H7 (cell line): Measurements from ENCODE around the gene PTGS2. TPM values are rescaled to one million over a fixed set of nuclear protein-coding genes. Genes with fewer than 3 reads are reported as not detected.

Experiments
- total RNA-seq: library from RNA; depleted of rRNA; stranded (reverse); fragments of >200 nt; shearing (Covaris generic); gene quantifications from 2 replicates; pipeline ENCODE4 v1.2.3, GENCODE V29; 2014; rRNA removed

PTGS2 gene
- total RNA-seq, 1 experiment from 2014 or later: 0.38 TPM

Other genes with a start within 250 kb of the PTGS2 start
- gene PDC, start 219.3 kb downstream of the PTGS2 start, total RNA-seq: not detected in 2 replicates
- 1.1 TPM in 2 replicates for gene PLA2G4A, start 148.5 kb upstream of the PTGS2 start, total RNA-seq